Activated T-cell treated with anti-CD3 and anti-CD28 coated beads for 48 hours (primary cell): ENCODE data around the gene NUP205.
A peak's percentile ranks its signal among the peaks of the same experiment; 100 is the strongest.
"Not testable (repeated sequence)": the region's sequence is repeated elsewhere in the genome, so short reads cannot be mapped to it uniquely, and the experiment has no call there.

Experiments
- DNase-seq: peaks from one replicate; pipeline ENCODE4 v3.0.0-alpha.2; 2020; ENCODE audit warnings: low read depth

Gene NUP205

DNA sequence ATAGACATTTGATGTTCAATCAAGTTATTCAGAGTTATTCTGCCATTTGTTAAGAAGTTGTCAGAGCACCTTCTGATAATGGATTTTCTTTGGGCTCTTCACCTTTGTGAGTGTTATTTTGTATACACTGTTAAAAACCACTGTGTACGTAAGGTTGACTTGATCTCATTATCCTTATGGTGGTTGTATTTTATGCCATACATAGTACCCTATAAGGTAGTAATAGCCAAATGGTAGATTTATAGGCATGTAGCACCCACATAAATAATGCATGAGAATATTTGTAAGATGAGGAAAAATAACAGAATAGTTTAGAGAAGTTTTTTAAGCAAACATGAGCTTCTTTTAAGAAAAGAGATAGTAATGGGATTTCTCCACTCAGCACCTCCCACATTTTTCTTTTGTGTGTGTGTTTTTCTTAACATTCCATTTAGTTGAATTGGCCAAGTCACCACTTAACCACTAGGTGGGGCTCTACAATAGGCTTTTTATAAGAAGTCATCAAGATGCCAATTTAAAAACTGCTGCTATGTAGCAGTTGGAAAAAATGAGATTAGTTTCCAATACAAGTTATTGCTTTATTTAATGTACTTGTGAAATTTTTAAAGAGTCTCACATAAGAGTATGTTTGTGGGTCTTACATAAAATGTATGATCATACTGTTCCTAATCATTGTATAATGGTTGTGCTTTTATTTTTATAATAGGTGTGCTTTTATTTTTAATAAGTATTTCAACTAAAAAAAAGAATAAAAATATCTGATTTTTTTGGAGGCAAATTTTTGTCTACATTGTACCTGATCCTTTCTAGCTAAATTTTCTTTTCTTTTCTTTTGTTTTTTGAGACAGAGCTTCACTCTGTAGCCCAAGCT is 63.5 kb downstream of the NUP205 start:
- no peak for DNase-seq

DNA sequence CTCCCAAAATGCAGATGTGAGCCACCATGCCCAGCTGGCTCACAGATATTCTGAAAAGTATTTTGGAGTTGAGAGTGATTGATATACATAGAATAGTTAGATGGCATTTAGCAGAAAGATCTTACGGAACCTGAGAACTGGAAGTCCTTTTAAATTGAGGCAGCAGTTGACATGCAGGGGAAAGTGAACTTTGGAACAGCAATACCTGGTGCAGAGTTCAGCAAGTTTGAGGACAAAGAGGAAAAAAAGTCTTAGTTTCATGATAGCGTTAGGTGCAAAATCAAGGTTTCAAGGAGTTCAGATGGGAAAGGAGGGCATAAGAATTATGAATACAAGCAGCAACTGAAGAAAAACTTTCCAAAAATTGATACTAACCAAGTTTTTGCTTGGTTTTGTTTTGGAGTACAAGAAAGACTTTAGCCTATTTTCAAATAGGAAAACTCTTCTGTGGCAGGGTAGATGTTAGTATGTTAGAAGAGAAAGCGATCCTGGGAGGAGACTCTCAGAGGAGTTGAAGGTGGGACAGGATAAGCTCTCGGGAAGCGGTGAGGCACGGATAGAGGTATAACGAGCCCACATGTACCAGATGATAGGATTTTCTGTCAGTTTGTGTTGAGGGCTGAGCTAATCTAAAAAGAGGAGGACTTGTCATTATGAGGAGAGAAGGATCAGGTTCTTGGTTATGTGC is 76.6 kb downstream of the NUP205 start:
- no peak for DNase-seq

DNA sequence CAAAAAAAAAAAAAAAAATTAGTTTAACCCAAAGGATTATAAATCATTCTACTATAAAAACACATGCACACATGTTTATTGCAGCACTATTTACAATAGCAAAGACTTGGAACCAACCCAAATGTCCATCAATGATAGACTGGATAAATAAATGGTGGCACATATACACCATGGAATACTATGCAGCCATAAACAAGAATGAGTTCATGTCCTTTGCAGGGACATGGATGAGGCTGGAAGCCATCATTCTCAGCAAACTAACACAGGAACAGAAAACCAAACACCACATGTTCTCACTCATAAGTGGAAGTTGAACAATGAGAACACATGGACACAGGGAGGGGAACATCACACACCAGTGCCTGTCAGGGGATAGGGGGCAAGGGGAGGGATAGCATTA is 82.0 kb downstream of the NUP205 start:
- DNase-seq, result not testable (repeated sequence)

DNA sequence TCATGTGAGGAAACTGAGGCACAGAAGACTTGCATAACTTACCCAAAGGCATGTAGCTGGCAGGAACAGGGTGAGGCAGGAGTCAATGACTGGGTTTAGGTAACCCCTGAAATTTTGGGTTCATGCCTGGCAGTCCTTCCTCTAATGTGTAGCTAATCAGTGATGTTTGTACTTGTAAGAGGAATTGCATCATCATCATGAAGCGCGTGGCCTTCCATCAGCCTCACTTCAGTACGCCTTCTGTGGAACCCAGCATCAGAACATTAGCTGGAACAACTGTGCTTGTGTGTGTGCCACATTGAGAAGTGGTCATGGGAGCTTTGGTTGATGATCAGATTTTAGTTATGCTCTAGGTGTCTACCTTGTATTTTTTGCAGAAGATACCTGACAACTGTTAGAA is 86.4 kb downstream of the NUP205 start:
- no peak for DNase-seq

DNA sequence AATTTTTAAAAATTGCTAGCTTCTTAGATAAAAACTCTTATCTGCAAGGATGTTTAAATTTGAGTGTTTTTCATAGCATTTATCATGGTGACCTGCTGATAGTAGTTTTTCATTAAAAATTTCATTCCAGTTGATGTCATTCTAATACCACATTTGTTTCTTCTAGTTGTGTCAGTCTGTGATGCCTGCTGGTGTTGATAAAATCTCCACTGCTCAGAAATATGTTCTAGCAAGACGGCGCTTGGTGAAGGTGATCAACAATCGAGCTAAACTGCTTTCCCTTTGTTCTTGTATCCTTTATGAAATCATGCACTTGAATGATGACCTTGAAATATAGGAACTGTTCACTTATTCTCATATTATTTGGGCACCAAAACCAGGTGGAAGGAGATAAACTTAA is 87.0 kb downstream of the NUP205 start:
- DNase-seq, result no peak

DNA sequence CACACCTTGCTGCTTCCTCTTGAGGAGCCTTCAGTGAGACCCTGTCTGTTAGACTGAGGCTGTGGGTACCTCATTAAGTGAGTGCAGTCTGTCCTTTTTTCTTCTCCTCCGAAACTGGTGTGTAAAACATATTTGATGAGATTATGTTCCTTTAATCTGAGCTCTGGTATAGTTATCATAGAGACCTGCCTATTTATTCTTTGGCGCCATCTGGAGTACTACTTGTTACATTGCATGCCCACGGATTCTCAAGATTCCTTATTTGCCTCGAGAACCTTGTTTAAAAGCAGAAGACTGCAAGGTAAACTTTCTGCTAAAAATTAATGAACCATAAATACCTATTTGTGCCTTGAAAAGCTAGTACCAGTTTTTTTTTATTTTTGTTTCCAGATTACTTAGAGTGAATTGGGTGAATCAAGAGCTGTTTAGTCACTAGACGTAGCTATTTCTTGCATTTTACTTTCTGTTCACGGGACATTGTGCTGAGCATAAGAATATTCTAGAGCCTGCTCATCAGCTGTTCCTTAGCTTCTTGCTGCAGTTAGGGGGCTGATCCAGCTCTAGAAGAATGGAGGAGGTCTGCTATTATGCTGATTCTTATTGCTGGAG is 87.7 kb downstream of the NUP205 start:
- no peak for DNase-seq

DNA sequence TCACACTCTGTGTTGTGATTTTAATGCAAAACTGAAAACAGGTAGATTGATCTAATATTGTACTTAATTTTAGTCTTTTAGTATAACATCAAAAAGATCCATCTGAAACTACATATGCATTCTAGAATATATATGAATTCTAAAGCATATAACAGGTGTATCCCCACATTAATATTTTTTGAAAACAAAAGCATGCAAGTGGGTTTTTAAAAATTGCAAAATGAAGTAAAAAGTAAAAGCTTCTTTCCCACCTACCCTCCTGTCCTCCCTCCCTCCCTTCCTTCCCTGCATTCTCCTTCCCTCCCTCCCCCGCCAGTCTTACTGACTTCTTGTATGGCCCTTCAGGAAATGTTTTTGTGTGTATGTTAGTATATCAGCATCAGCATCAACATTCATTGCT is 90.0 kb downstream of the NUP205 start:
- DNase-seq, result no peak

DNA sequence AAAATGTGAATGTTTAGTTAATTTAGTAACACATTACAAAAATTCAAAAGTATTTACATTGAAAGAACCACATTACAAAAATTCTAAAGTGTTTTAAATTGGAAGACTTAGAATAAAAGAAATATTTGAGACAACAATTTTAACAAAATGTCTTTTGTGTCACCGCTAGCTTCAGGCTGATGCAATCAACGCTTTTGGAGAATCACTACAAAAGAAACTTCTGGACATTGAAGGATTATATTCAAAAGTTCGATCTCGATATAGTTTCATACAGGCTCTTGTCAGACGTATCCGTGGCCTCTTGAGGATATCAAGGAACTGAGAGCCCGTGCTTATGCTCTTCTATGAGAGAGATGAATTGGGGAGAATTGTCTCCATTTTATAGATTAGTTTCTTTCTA is 90.5 kb downstream of the NUP205 start:
- DNase-seq, result no peak

DNA sequence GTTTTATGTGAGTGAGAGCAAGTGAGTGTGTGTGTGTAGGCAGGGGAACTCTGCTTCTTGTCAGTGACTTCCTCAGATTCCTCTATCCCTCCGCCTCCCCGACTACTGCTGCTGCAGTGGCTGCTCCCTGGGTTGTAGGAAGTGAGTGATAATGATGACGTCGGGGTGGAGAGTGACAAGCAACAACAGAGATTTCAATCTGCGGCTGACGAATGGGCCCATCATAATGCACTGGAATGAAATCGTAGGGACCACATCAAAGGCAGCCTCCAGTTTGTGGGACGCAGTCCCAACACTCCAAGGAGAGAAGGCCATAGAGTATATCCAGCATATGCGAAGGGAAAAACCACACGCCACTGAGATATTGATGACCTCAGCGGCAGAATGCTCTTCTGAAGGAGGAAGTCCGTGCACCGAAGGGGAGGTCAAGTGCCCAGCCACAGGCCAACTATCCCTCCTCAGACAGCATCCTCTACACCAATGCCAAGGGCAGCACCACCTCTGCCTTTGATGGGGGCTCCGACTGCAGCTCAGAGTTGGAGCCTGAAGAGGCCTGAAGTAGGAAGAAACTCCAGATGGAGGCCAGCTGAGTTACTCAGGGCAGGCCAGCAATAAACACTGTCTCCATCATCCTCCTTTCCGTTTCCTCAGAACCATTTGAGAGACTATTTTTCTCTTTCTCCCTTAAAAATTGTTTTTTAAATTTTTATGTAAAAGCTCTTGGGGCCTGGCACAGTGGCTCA is 93.3 kb downstream of the NUP205 start:
- DNase-seq, result no peak

DNA sequence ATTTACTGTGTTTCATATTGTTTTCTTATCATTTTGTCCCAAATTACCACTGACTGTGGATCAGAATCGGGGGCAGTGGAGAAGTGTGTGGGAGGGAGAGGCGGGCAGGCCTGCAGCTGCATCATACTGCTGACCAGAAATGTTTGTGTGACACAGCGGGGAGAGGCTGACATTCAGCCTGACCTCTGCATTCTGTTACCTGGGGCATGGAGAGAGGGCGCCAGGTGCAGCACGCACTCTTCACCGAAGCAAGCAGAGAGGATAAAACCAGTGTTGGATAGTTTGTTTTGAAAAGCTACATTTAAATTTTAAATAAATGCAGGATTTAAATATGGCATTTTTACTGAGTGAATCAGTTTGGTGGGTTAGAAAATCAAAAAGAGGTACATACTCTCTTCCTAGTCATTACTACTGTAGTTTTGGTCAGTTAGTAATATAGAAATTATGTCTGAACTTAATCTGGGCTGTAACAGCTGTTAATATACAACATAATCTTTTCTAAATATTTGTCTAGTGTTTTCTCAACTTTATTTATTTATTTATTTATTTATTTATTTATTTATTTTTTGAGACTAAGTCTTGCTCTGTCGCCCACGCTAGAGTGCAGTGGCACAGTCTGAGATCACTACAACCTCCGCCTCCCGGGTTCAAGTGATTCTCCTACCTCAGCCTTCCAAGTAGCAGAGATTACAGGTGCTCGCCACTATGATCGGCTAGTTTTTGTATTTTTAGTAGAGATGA is 95.8 kb downstream of the NUP205 start:
- no peak for DNase-seq

DNA sequence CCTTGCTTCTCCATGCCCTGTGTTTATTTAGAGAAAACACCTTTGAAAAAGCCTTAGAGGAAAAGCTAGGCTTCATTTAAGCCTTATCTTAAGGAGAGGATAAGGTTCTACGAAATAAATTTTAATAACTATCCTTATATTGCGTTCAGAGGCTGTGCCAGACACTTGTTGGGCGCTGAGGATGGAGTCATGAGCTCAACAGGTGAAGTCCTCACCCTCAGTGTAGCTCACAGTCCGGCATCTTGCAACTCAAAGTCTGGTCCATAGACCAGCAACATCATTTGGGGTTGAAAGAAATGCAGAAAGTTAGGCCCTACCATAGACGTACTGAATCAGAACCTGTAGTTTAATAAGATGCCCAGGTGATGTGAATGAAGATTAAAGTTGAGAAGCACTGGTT is 100.8 kb downstream of the NUP205 start:
- DNase-seq, result no peak

DNA sequence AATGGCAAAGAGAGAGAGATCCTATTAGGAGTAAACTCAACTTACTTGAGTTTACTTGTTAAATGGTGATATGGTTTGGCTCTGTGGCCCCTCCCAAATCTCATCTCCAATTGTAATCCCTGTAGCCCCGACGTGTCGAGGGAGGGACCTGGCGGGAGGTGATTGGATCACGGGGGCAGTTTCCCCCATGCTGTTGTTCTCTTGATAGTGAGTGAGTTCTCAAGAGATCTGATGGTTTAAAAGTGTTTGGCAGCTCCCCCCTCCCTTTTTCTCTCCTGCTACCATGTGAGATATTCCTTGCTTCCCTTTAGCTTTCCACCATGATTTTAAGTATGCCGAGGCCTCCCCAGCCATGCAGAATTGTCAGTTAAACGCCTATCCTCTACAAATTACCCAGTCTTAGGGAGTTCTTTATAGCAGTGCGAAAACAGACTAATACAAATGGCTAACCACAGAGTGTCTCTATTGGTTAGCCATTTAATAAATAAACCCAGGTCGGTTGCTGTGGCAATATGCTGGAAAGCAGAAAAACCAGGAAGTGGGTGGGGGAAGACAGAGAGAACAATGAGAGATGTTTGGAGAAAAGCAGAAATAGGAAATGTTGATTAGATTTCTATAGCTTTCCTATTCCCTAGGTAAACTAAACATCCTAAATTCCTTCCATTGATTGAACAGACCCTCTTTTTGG is 101.6 kb downstream of the NUP205 start:
- DNase-seq, result no peak

DNA sequence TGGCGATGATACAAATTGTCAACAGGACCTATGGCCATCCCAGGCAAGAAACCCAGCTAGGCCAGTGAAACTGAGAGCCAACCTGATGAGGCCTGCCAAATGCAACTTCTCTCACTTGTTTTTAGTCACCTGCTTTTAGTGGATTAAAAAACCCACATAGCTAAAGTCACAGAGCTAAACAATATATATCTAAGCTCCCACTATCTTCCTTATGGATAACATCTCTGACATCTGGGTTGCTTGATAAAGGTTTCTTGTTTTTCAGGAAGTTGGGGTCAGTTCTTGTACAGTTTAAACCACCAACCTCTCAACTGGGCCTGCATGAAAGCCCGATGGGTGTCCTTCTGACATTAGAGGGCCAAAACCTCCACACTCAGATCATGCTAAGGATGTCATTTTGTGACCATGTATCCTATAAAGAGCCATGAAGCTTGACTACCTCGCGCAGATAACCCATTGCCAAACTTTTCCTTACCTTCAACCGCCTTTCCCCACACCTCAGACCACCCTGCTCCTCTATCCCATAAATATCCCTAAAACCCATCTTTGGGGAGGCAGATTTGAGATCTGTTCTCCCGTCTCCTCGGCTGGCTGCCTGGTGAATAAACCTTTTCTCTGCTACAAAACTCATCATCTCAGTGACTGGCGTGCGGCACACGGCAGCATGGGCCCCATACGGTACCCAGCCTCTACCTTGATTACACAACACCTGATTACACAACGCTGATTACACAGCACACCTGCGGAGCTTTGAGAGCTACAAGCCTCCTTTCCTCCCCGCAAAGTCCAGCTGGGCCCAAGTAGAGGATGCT is 103.8 kb downstream of the NUP205 start:
- no peak for DNase-seq

DNA sequence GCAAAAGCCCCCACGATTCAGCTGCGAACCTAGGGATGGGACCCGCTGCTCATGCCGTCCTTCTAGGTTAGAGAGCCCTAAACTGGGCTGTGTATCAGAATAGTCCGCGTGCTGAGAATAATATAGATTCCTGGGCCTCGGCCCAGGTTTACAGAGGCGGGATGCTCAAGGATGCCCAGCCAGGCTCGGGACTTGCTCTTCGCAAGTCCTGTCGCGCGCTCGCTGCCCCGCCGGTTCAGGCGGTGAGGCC is 104.3 kb downstream of the NUP205 start:
- DNase-seq, result no peak

DNA sequence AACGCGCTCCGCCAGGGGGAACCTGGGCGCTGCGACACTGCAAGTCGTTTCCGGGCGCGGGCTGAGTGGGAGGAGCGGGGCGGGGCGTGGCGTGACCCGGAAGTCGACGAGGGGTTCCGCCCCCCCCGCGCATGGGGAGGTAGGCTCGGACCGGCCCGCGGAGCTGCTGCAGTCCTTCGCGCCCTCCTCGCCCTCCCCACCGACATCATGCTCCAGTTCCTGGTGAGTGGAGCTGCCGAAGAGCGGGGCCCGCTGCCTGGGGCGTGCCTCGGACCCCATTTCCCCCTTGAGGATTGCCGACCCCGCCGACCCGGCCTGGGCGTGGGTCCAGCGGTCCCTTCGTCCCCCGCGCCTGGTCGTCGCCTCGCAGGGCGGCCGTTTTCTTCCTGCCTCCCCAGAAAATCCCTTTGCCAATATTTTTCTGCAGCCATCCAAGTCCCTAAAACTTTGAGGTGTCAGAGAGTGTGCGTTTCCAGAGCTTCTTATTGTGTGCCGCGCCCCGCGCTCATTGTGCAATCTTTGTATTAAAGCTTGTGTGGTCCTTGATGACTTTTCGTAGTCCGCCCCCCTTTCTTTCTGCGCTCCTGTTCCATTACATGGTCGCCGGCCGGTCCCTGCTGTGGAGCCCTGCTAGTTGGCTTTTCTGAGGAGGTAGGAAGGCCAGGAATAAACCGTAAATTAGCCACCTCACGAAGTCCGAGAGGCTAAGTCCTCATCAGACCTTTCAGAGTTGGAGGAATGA is 104.8 kb downstream of the NUP205 start, which contains the start of gene STMP1:
STMP1 (plus strand) TSS at position 142 of the 742 bp plus-strand sequence.
- DNase-seq, result peak; percentile 95

DNA sequence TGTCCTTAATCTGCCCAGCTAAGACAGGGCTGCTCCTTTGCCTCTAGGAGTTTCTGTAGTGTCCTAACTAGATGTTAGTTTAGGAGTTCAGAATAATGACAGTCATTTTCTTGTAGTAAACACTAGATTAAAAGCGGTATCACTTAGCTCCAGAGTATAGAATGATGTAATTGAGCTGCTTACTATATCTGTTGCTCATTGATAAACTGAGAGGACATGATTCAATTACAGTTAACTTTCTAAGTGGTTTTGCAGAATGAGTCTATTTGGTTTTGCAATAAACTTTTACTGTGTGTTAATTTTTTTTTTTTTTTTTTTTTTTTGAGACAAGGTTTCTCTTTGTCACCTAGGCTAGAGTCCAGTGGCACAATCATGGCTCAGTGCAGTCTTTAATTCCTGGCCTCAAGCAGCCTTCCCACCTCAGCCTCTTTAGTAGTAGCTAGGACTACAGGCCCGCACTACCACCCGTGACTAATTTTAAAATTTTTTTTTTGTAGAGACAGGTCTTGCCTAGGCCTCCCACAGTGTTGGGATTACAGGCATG is 106.4 kb downstream of the NUP205 start:
- no peak for DNase-seq

DNA sequence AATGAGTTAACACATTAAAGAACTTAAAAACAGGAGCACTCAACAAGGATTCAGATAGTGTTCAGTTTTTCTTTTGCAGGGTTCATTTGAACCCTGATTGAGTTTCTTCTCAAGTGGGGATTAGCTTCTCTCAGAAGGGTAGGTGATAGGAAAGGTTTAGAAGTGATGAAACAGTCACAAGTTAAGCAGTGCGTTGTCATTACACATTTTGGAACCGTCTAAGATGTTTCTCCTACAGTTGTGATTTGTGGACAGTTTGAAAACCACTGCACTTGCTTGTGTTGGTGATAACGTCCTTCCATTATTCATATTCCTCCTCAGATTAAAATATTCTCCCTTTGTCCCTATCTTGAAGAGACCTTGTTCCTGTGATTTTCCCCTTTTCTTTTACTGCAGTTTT is 107.3 kb downstream of the NUP205 start:
- DNase-seq, result no peak

DNA sequence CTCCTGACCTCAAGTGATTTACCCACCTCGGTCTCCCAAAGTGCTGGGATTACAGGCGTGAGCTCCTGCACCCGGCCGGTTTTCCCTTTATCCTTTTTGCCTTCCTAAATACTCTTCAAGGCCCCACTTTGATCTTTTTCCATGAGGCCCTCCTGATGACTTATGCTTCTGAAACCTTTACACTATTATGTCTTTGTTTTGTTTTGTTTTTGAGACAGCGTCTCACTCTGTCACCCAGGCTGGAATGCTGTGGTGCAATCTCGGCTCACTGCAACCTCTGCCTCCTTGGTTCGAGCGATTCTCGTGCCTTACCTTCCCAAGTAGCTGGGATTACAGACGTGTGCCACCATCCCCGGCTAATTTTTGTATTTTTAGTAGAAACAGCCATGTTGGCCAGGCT is 108.4 kb downstream of the NUP205 start:
- no peak for DNase-seq

DNA sequence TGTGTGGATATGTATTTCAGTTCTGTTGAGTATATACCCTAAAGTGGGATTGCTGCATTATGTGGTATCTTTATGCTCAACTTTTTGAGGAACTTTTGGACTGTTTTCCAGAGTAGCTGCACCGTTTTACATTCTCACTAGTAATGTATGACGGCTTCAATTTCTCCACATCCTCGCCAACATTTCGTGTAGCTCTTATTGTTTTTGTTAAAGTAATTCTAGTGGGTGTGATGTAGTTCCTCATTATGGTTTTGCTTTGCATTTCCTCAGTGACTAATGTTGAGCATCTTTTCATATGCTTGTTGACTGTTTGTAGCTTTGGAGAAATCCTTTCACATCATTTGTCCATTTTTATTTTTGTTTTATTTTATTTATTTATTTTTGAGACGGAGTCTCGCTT is 109.1 kb downstream of the NUP205 start:
- no peak for DNase-seq
